OCI-LY7 (cell line): ENCODE results near the gene TLR5.

Source experiments
- EZH2phosphoT487 ChIP-seq: fragments of 200-600 bp; sonication (generic); IDR thresholded peaks from 2 replicates; pipeline ENCODE4 v1.6.1; 2018; ENCODE audit warnings: low read depth, borderline replicate concordance, mild to moderate bottlenecking, mixed run types, antibody characterized with exemption, low read length, moderate library complexity, mixed read lengths
- TF ChIP-seq, protein P1 (sequence below): fragments of 200-600 bp; sonication (generic); conservative IDR thresholded peaks from 2 replicates; pipeline ENCODE4 v1.5.1; 2014; ENCODE audit warnings: mild to moderate bottlenecking, antibody characterized with exemption, low read length, moderate library complexity, mixed read lengths

GRCh38 chr1:223081181-223081994, 61.7 kb downstream of the TLR5 start:
- TF ChIP-seq, protein P1, sequence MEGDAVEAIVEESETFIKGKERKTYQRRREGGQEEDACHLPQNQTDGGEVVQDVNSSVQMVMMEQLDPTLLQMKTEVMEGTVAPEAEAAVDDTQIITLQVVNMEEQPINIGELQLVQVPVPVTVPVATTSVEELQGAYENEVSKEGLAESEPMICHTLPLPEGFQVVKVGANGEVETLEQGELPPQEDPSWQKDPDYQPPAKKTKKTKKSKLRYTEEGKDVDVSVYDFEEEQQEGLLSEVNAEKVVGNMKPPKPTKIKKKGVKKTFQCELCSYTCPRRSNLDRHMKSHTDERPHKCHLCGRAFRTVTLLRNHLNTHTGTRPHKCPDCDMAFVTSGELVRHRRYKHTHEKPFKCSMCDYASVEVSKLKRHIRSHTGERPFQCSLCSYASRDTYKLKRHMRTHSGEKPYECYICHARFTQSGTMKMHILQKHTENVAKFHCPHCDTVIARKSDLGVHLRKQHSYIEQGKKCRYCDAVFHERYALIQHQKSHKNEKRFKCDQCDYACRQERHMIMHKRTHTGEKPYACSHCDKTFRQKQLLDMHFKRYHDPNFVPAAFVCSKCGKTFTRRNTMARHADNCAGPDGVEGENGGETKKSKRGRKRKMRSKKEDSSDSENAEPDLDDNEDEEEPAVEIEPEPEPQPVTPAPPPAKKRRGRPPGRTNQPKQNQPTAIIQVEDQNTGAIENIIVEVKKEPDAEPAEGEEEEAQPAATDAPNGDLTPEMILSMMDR: peak; percentile 77
- no peak for TF ChIP-seq EZH2phosphoT487
